Gastroesophageal sphincter (tissue), 3 donors: ENCODE measurements around the gene SERPINA4.

Experiments used
- CTCF ChIP-seq, 4 experiments: fragments of 200-600 bp in 2 of 4; fragments of 450-650 bp in 2 of 4; sonication (generic) in 1 of 4; IDR thresholded peaks; one replicate each; pipeline ENCODE4 v1.5.1; 2017 to 2019; ENCODE audit warnings: antibody characterized with exemption in 4 of 4, mild to moderate bottlenecking in 2 of 4, moderate library complexity in 2 of 4
- EP300 ChIP-seq: sonication (generic); formaldehyde crosslinking; IDR thresholded peaks from one replicate; pipeline ENCODE4 v1.6.1; 2017; ENCODE audit warnings: antibody characterized with exemption, mild to moderate bottlenecking
- POLR2A ChIP-seq, 2 donors: fragments of 450-650 bp; IDR thresholded peaks; one replicate each; pipeline ENCODE4 v1.6.1; 2017; ENCODE audit warnings: antibody characterized with exemption in 2 of 2, mild to moderate bottlenecking in 2 of 2, moderate library complexity in 1 of 2

GRCh38 chr14:94575730-94576585 lies 14.7 kb downstream of the SERPINA4 start:
- TF ChIP-seq CTCF (IDR thresholded peaks at IDR 0.05) (no peak), POLR2A (IDR thresholded peaks at IDR 0.05) (no peak), EP300 (no peak)
